Dendritic cell treated with granulocyte-macrophage colony-stimulating factor and Interleukin-4, amounts not matched to agents 40 ng/mL and 50 ng/mL, for 4 days (primary cell): Measurements from ENCODE around the gene DCAF5.

ENCODE experiments used
- H3K27ac Mint-ChIP-seq: one replicate; pipeline ENCODE4 v1.8.0; 2022; ENCODE audit warnings: mild to moderate bottlenecking, mixed read lengths
- H3K27me3 Mint-ChIP-seq: one replicate; pipeline ENCODE4 v1.8.0; 2022; ENCODE audit warnings: mild to moderate bottlenecking, mixed read lengths
- H3K36me3 Mint-ChIP-seq: one replicate; pipeline ENCODE4 v1.8.0; 2022; ENCODE audit warnings: low read depth, mixed read lengths
- H3K4me1 Mint-ChIP-seq: one replicate; pipeline ENCODE4 v1.8.0; 2022; ENCODE audit warnings: low read depth, mixed read lengths
- H3K4me3 Mint-ChIP-seq: one replicate; pipeline ENCODE4 v1.8.0; 2022; ENCODE audit warnings: mild to moderate bottlenecking, moderate library complexity, mixed read lengths
- H3K9me3 Mint-ChIP-seq: one replicate; pipeline ENCODE4 v1.8.0; 2022; ENCODE audit warnings: mixed read lengths
- intact Hi-C: fragments of 100-400 bp; cut with micrococcal nuclease; formaldehyde crosslinking; loops from one replicate; pipeline ENCODE4 v1.15.0; 2022

Gene DCAF5

DNA sequence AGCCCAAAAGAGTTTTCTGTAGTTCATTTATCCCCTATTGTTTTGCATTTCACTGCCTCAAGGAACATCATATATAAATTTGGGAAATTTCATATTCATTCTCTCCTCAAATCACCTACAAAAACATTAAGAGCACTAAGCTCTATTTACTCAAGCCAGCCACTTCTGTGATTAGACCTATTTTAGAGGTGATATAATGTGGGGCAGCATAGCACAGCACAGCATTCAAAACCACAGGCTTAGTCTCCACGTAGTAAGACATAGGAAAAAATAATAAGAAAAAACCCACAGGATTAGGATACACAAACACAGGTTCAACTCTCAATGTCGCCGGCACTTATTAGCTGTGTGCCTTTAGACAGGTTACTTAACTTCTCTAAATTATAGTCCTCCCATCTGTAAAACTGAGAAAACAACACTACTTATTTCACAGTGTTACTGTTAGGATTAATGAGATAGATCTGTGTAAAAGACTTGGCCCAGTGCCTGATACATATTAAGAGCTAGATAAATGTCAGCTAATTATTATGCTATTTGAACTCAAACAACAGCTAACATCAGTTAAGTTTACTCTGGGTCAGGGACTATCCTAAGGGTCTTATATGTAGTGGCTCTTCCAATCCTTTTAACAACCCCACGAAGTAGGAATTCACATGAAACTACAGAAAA, 20.3 kb downstream of the DCAF5 start:
- intact Hi-C loops = no loop called here
- Mint-ChIP-seq H3K9me3 (no peaks in the 10 kb centered on the region), H3K4me3 (no peak overlapping the region), H3K27ac (no peak overlapping the region), H3K4me1 (peaks cover 41% of the 10 kb centered on the region), H3K27me3 (no peaks in the 10 kb centered on the region), H3K36me3 (no peaks in the 10 kb centered on the region)

- H3K4me3 Mint-ChIP-seq = no peak overlapping the region
- no peak overlapping the region for H3K27ac Mint-ChIP-seq
- intact Hi-C loops = no loop called here
- H3K27me3 Mint-ChIP-seq = no peaks in the 10 kb centered on the region
- H3K36me3 Mint-ChIP-seq = no peaks in the 10 kb centered on the region
- H3K4me1 Mint-ChIP-seq = peaks cover 47% of the 10 kb centered on the region
- no peaks in the 10 kb centered on the region for H3K9me3 Mint-ChIP-seq
These were observed 21.7 kb downstream of the DCAF5 start for GRCh38 chr14:69131176-69131575.

- Mint-ChIP-seq H3K36me3 (no peaks in the 10 kb centered on the region), H3K9me3 (no peaks in the 10 kb centered on the region), H3K4me1 (peaks cover 49% of the 10 kb centered on the region), H3K27ac (no peak overlapping the region), H3K27me3 (no peaks in the 10 kb centered on the region), H3K4me3 (no peak overlapping the region)
- intact Hi-C loops = no loop called here
These were observed 23.5 kb downstream of the DCAF5 start for GRCh38 chr14:69129264-69129880.

- H3K4me3 Mint-ChIP-seq = no peak overlapping the region
- H3K4me1 Mint-ChIP-seq = peaks cover 6% of the 10 kb centered on the region
- H3K9me3 Mint-ChIP-seq = no peaks in the 10 kb centered on the region
- H3K27ac Mint-ChIP-seq = no peak overlapping the region
- no peaks in the 10 kb centered on the region for H3K27me3 Mint-ChIP-seq
- H3K36me3 Mint-ChIP-seq = peaks cover 91% of the 10 kb centered on the region
- intact Hi-C loops = no loop called here
These were observed 34.6 kb downstream of the DCAF5 start for GRCh38 chr14:69118305-69118704.

GRCh38 chr14:69117020-69117767, 35.7 kb downstream of the DCAF5 start:
- intact Hi-C loops = no loop called here

GRCh38 chr14:69115407-69116185, 37.3 kb downstream of the DCAF5 start:
- H3K27me3 Mint-ChIP-seq = no peaks in the 10 kb centered on the region
- no peak overlapping the region for H3K4me3 Mint-ChIP-seq
- no peak overlapping the region for H3K27ac Mint-ChIP-seq
- H3K36me3 Mint-ChIP-seq = peaks cover 97% of the 10 kb centered on the region
- no peaks in the 10 kb centered on the region for H3K9me3 Mint-ChIP-seq
- intact Hi-C loops = no loop called here
- H3K4me1 Mint-ChIP-seq = peaks cover 6% of the 10 kb centered on the region

More at GRCh38 chr14:69117020-69117767, 35.7 kb downstream of the DCAF5 start:
- Mint-ChIP-seq H3K27me3 (no peaks in the 10 kb centered on the region), H3K4me1 (peaks cover 6% of the 10 kb centered on the region), H3K9me3 (no peaks in the 10 kb centered on the region), H3K36me3 (peaks cover 97% of the 10 kb centered on the region), H3K4me3 (no peak overlapping the region), H3K27ac (no peak overlapping the region)

GRCh38 chr14:69114763-69115162, 38.2 kb downstream of the DCAF5 start:
- Mint-ChIP-seq H3K27ac (no peak overlapping the region), H3K27me3 (no peaks in the 10 kb centered on the region), H3K9me3 (no peaks in the 10 kb centered on the region), H3K4me1 (peaks cover 6% of the 10 kb centered on the region), H3K36me3 (peaks cover 98% of the 10 kb centered on the region), H3K4me3 (no peak overlapping the region)
- intact Hi-C loops = no loop called here

- Mint-ChIP-seq H3K27ac (no peak overlapping the region), H3K4me1 (no peaks in the 10 kb centered on the region), H3K4me3 (no peak overlapping the region), H3K9me3 (no peaks in the 10 kb centered on the region), H3K36me3 (peaks cover 73% of the 10 kb centered on the region), H3K27me3 (no peaks in the 10 kb centered on the region)
- intact Hi-C loops = no loop called here
These were observed 44.6 kb downstream of the DCAF5 start for GRCh38 chr14:69108358-69108757.

DNA sequence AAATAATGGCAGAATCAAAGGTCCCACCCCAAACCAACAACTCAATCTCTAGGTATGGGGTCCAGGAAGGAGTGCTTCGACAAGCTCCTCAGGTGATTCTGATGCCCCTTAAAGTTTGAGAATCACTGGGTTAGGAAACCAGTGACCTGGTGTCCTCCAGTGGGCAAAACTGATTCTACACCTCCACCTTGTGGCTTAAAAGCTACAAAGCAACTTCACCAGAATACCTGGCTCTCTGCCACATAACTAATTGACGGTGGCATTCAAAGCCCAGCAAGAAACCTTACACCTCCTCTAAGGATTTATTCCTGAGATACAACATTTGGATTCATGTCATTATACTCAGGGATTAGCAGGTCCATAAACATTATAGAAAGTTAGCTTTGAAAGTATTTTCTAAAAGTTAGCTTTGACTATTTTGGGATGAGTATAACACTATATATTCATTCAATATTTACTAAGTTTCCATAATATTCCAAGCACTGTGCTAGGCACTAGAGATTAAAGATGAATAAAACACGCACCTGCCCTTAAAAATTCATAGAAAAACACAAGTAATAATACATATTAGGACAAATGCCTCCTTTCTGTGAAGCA, 45.4 kb downstream of the DCAF5 start:
- Mint-ChIP-seq H3K4me3 (no peak overlapping the region), H3K9me3 (no peaks in the 10 kb centered on the region), H3K36me3 (peaks cover 76% of the 10 kb centered on the region), H3K4me1 (no peaks in the 10 kb centered on the region), H3K27me3 (no peaks in the 10 kb centered on the region), H3K27ac (no peak overlapping the region)
- intact Hi-C loops = no loop called here

DNA sequence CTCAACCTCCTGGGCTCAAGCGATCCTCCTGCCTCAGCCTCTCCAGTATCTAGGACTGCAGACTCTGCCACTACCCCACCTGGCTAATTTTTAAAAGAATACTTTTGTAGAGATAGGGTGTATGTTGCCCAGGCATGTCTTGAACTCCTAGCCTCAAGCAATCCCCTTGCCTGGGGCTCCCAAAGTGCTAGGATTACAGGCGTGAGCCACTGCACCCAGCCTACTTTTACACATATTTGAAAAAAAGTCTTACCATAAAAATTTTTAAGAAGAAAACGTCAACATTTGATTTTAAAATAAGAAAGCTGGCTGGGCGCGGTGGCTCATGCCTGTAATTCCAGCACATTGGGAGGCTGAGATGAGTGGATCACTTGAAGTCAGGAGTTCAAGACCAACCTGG, 46.5 kb downstream of the DCAF5 start:
- intact Hi-C loops = no loop called here
- H3K27me3 Mint-ChIP-seq = no peaks in the 10 kb centered on the region
- H3K4me3 Mint-ChIP-seq = no peak overlapping the region
- no peaks in the 10 kb centered on the region for H3K9me3 Mint-ChIP-seq
- H3K27ac Mint-ChIP-seq = no peak overlapping the region
- no peaks in the 10 kb centered on the region for H3K4me1 Mint-ChIP-seq
- peaks cover 68% of the 10 kb centered on the region for H3K36me3 Mint-ChIP-seq

DNA sequence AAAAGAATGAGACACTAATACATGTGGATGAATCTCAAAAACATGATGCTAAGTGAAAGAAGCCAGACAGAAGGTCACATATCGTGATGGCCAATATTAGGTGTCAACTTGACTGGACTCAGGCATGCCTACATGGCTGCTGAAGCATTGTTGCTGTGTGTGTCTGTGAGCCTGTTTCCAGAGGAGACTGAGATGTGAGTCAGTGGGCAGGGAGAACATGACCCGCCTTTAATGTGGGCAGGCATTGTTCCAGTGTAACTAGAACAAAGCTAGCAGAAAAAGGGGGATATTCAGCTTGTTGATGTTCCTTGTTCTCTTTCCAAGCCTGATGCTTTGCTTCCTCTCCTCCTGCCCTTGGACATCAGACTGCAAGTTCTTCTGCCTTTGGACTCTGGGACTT, 47.6 kb downstream of the DCAF5 start:
- Mint-ChIP-seq H3K27me3 (no peaks in the 10 kb centered on the region), H3K4me3 (no peak overlapping the region), H3K27ac (no peak overlapping the region), H3K9me3 (no peaks in the 10 kb centered on the region), H3K36me3 (peaks cover 57% of the 10 kb centered on the region), H3K4me1 (no peaks in the 10 kb centered on the region)
- intact Hi-C loops = no loop called here

- H3K9me3 Mint-ChIP-seq = no peaks in the 10 kb centered on the region
- H3K27ac Mint-ChIP-seq = no peak overlapping the region
- H3K4me3 Mint-ChIP-seq = no peak overlapping the region
- peaks cover 61% of the 10 kb centered on the region for H3K36me3 Mint-ChIP-seq
- no peaks in the 10 kb centered on the region for H3K4me1 Mint-ChIP-seq
- intact Hi-C loops = loop anchor here (5.0 kb wide), 1 partner anchor 239 kb away; no protein-coding TSS in a partner anchor
- H3K27me3 Mint-ChIP-seq = no peaks in the 10 kb centered on the region
These were observed 51.5 kb downstream of the DCAF5 start for GRCh38 chr14:69101331-69101826.

- Mint-ChIP-seq H3K27ac (no peak overlapping the region), H3K36me3 (peaks cover 54% of the 10 kb centered on the region), H3K27me3 (no peaks in the 10 kb centered on the region), H3K4me1 (no peaks in the 10 kb centered on the region), H3K4me3 (no peak overlapping the region), H3K9me3 (no peaks in the 10 kb centered on the region)
- intact Hi-C loops = no loop called here
These were observed 54.9 kb downstream of the DCAF5 start for GRCh38 chr14:69097974-69098373.
